ENCODE data around the gene UBE3B.

Gene UBE3B

DNA sequence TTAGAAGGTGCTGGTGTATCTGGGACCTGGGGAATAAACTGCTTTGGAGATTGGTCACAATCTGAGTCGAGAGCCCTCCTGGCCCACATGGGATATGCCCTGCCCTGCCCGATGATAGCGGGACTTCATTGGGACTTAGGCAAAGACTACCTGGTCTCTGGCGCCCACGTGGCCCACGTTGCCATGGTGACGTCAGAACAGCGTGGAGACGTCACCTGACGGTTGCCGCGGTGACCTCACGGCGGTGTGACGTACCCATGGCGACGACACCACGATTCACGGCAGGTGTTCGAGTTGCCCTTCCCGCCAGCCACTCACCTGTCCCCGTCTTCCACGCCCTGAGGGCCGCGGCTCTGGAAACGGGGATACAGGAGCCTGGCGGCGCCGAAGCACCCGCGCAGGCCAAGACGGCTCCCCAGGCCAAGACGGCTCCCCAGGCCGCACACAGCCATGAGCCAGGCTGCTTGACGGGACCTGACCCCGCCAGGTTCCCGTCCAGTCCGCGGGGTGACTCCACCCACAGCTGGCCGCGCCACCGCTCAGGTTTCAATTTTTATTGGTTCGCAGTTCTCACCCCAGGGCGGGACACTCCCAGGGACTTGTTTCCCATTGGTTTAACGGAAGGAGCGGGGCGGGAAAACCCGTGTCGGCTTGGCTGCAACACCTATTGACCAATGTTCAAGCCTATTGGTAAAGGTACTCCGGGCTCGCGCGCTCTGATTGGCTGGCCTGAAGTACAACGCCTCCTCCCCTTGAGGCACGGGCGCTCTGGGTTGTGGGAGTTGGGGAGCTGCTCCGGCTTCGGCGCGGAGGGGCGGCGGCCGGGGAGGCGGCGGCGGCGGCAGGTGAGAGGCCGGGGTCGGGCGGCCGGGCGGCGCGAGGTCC, 95.8 kb downstream of the UBE3B start, which contains the start of the genes MMAB and MVK:
Gene MMAB (minus strand): TSS at position 476 of the 885 bp plus-strand sequence. CDS start 24 bp downstream, at position 452.
Gene MVK (plus strand): TSS at position 766 of the 885 bp plus-strand sequence. CDS start 1,029 bp downstream, outside the sequence.
- DNase-seq (ENCODE audit: low read depth): peak; percentile 98

DNA sequence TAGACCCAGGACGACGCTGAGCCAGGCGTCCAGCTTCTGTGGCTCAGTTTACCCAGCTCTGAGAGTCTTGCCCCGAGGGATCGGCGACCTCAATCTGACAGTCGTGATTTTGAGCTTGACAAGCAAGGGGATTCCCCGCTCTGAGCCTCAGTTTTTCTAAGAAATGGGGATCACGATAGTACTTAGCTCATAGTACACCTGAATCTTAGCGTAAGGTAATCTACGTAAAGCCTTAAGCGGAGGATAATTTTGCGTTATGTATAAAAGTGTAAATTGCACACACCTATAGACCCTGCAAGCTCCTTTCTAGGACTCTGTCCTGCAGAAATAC, 96.4 kb downstream of the UBE3B start:
- no peak for DNase-seq (ENCODE audit: low read depth)

DNA sequence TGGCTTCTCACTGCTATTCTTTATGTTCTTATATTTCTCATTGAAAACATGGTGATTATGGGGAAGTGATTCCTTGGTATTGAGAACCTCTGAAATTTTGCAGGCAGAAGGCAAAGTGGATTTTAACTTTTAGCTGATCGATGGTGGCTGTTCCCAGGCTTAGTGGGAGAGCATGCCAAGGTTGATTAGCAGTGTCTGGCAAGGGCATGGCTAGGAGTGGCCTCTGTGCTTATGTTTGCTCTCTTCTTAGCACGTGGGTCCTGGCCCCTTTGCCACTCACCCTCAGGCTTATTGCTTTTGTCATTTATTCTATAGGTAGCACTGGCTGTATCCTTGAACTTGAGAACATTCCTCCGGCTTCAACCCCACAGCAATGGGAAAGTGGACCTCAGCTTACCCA, 98.2 kb downstream of the UBE3B start:
- DNase-seq (ENCODE audit: low read depth): no peak

DNA sequence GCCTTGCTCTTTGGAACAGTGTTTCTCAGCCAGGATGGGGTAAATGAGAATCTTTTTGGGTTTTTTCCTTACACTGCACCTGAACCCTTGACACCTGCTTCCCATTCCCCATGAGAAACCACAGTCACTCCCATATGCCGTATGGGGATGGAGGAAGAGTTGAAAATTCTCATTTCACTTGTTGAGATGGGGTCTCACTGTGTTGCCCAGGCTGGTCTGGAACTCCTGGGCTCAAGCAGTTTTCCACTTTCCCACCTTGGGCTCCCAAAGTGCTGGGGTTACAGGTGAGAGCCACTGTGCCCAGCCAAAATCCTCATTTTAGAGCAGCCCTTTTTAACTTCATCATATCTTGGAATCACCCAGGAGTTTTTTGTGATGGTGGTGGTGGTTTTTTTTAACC, 99.9 kb downstream of the UBE3B start:
- no peak for DNase-seq (ENCODE audit: low read depth)

DNA sequence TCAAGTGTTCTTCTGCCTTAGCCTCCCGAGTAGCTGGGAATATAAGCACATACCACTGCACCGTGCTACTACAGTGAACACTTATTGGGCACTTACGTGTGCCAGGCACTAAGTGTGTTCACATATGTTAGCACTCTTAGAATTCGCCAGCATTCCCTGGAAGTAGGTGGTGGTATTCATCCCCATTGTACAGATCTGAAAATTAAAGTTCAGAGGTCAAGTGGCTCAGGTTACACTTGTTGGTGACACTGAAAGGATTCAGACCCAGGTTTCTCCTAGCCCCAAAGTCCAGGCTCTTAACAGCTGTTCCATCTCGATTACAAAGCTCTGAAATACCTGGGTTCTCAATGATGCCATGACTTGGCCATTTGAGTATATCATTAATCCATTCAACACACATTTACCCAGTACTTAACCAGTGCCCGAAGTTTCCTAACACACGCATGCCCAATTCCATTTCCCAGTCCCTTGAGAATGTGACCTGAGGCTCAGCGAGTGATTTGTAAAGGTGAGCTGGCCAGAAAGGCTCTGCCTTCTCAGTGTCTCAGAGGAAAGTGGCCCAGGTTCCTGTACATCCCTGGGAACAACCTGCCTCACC, 101.0 kb downstream of the UBE3B start:
- DNase-seq (ENCODE audit: low read depth): no peak

DNA sequence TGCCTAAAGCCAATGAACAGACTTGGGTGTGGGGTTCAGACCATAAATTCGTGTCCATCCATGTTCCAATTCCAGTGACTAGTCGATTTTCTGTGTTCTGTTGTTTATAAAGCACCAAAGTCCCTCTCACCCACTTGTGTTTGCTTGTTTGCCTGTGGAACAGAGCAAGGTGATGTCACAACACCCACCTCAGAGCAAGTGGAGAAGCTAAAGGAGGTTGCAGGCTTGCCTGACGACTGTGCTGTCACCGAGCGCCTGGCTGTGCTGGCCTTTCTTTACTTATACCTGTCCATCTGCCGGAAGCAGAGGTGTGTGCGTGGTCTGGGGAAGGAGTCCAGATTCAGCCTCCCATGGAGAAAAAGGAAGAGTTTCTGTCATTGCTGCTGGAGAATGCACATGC, 102.2 kb downstream of the UBE3B start:
- no peak for DNase-seq (ENCODE audit: low read depth)

DNA sequence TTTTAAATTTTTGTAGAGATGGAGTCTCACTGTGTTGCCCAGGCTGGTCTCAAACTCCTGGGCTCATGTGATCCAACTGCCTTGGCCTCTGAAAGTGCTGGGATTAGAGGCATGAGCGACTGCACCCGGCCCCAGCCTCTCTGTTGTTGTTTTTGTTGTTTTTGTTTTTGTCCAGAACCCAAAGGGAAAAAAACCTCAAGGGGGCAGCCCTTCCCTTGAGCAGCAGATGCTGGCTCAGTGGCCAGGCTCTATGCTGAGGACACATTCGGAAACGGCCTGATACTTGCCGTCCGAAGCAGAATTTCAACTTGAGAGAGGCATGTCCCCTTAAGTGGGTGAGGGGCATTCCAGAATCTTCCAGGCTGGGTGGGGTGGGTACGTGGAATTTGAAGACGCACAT, 102.8 kb downstream of the UBE3B start:
- no peak for DNase-seq (ENCODE audit: low read depth)

DNA sequence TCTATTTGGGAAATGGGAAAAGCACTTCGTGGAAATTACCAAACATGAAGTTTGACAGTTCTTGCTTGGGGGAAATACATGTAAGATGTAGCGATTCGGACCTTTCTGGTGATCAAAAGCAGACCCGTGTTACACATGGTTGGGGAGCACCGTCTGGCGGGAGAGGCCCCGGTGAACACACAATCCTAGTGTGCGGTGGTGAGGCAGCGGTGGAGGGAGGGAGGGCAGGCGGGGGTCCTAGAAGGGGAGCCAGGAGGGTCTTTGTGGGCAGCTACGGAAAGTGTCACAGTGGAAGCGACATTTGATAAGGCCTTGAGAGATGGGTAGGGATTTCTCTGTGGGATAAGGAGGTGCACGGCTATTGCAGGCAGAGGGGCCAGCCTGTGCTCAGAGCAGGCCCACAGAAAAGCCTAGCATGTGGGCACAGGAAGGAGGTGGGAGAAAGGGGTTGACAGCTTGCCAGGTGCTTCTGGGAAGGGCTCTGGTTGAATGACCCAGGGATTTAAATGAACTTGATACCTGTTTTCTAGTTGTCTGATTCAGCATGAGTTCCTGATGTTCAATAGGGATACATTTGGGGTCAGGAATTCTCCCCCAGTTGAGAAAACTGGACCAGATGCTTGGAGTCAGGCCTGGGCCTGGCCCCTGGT, 103.4 kb downstream of the UBE3B start:
- DNase-seq (ENCODE audit: low read depth): no peak

DNA sequence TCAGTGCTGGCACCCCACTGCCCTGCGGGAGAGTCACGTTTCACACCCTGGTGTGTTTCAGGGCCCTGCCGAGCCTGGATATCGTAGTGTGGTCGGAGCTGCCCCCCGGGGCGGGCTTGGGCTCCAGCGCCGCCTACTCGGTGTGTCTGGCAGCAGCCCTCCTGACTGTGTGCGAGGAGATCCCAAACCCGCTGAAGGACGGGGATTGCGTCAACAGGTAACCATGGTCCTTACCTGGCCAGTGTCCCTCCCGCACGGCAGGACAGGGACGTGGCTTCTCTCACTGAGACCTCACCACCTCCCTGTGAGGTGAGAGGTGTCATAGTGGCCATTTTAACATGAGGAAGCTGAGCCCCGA, 103.9 kb downstream of the UBE3B start:
- DNase-seq (ENCODE audit: low read depth): no peak

DNA sequence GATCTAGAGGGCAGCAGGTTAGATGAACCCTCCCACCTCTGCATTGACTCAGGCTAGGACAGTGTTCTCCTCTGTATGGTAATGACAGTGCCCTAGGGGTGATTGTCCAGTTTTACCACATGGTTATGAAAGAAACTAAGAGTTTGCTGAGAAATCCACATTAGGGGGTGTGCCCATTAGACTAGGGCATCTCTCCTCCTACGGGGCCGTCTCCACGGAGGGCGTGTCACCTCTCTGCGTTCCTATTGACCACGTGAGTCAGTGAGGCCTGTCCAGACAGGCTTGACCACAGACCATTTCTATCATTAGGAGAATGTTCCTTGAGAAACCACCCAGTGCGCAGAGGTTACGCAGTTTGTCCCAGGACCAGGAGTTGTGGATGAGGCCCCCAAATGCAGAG, 104.4 kb downstream of the UBE3B start:
- DNase-seq (ENCODE audit: low read depth): peak; percentile 17

DNA sequence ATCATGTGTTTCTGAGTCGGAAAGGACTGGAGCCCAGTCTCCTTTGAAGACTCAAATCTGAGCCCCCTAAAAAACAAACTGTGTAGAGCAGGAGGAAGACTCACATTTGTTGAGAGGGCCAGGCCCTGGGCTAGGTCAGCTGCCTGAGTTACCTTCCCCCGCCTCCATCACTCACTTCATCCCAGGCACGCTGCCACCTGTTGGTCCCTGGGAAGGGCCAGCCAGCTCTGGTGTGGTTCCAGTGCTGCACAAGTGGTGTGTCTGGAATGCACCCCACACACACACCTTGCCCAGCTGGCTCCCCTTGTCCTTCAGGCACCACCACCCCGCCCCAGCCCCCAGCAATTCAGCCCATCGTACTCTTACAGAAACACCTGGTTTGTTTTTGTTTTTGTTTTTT, 105.2 kb downstream of the UBE3B start:
- no peak for DNase-seq (ENCODE audit: low read depth)

DNA sequence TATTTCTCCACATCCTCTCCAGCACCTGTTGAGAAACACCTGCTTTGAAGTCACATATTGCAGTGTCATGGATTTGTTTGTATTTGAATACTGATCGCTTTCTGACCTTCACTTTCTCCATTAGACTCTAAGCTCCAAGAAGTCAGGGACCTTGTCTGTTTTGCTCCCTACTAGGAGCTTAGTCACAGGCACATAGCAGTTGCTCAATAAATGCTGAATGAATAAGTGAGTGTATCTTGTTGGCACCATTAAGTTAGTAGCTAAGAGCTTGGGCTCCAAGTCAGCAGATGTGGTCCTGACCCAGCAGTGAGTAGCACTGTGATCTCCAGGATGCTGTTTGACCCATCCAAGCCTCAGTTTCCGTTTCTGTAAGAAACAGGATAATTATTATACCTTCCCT, 106.3 kb downstream of the UBE3B start:
- DNase-seq (ENCODE audit: low read depth): no peak
